Tibial nerve (tissue), 4 donors: ENCODE measurements around the gene MEOX2.

Experiments used
- EP300 ChIP-seq, 2 donors: sonication (generic); formaldehyde crosslinking; IDR thresholded peaks; one replicate each; pipeline ENCODE4 v1.6.1; 2017; ENCODE audit warnings: antibody characterized with exemption in 2 of 2, mild to moderate bottlenecking in 1 of 2
- POLR2A ChIP-seq, 2 donors: fragments of 450-650 bp; IDR thresholded peaks; one replicate each; pipeline ENCODE4 v1.6.1; 2017; ENCODE audit warnings: antibody characterized with exemption in 2 of 2, mild to moderate bottlenecking in 2 of 2, moderate library complexity in 2 of 2
- TF ChIP-seq, protein P1 (sequence below), 5 experiments: fragments of 200-600 bp in 3 of 5; fragments of 450-650 bp in 2 of 5; sonication (generic) in 3 of 5; IDR thresholded peaks; one replicate each; pipeline ENCODE4 v1.5.1; 2016 to 2019; ENCODE audit warnings: antibody characterized with exemption in 5 of 5, mild to moderate bottlenecking in 3 of 5, moderate library complexity in 2 of 5

GRCh38 chr7:15566476-15566875 is 120.0 kb downstream of the MEOX2 start:
- TF ChIP-seq, protein P1, sequence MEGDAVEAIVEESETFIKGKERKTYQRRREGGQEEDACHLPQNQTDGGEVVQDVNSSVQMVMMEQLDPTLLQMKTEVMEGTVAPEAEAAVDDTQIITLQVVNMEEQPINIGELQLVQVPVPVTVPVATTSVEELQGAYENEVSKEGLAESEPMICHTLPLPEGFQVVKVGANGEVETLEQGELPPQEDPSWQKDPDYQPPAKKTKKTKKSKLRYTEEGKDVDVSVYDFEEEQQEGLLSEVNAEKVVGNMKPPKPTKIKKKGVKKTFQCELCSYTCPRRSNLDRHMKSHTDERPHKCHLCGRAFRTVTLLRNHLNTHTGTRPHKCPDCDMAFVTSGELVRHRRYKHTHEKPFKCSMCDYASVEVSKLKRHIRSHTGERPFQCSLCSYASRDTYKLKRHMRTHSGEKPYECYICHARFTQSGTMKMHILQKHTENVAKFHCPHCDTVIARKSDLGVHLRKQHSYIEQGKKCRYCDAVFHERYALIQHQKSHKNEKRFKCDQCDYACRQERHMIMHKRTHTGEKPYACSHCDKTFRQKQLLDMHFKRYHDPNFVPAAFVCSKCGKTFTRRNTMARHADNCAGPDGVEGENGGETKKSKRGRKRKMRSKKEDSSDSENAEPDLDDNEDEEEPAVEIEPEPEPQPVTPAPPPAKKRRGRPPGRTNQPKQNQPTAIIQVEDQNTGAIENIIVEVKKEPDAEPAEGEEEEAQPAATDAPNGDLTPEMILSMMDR (IDR thresholded peaks at IDR 0.05), result no peak
- no peak for TF ChIP-seq POLR2A (IDR thresholded peaks at IDR 0.05)
- no peak for TF ChIP-seq EP300 (IDR thresholded peaks at IDR 0.05)
